Uterus (tissue), 4 donors: ENCODE data around the gene PLXNA3. TPM values are rescaled to one million over a fixed set of nuclear protein-coding genes. Genes with fewer than 3 reads are reported as not detected.

Experiments used
- DNase-seq, 2 donors: peaks; one replicate each; pipeline ENCODE4 v3.0.0-alpha.2; 2019 to 2020
- H3K27ac ChIP-seq, 2 donors: fragments of 200-600 bp; sonication (generic); 1 replicate in 1 of 2; 2 replicates in 1 of 2; pipeline ENCODE4 v1.5.1; 2016 to 2018
- H3K27me3 ChIP-seq, 2 donors: fragments of 200-600 bp; sonication (generic); one replicate each; pipeline ENCODE4 v1.5.1; 2018 to 2019; ENCODE audit warnings: control low read depth in 1 of 2
- H3K36me3 ChIP-seq, 2 donors: fragments of 200-600 bp; sonication (generic); one replicate each; pipeline ENCODE4 v1.5.1; 2019; ENCODE audit warnings: control low read depth in 1 of 2
- H3K4me1 ChIP-seq, 2 donors: fragments of 200-600 bp; sonication (generic); one replicate each; pipeline ENCODE4 v1.5.1; 2018 to 2019; ENCODE audit warnings: control low read depth in 1 of 2
- H3K4me3 ChIP-seq, 2 donors: fragments of 200-600 bp; sonication (generic); 1 replicate in 1 of 2; 2 replicates in 1 of 2; pipeline ENCODE4 v1.5.1; 2018 to 2019; ENCODE audit warnings: mild to moderate bottlenecking in 1 of 2
- H3K9me3 ChIP-seq, 2 donors: fragments of 200-600 bp; sonication (generic); one replicate each; pipeline ENCODE4 v1.5.1; 2019; ENCODE audit warnings: control low read depth in 1 of 2
- CTCF ChIP-seq, 4 experiments: fragments of 200-600 bp in 2 of 4; fragments of 450-650 bp in 2 of 4; sonication (generic) in 2 of 4; IDR thresholded peaks; one replicate each; pipeline ENCODE4 v1.5.1; 2016 to 2019; ENCODE audit warnings: antibody characterized with exemption in 4 of 4, mild to moderate bottlenecking in 2 of 4, moderate library complexity in 1 of 4
- POLR2A ChIP-seq, 2 donors: fragments of 450-650 bp; IDR thresholded peaks; one replicate each; pipeline ENCODE4 v1.6.1; 2016; ENCODE audit warnings: antibody characterized with exemption in 2 of 2, mild to moderate bottlenecking in 1 of 2, moderate library complexity in 1 of 2
- intact Hi-C: fragments of 100-400 bp; cut with DNase I; formaldehyde crosslinking; loops from one replicate; pipeline ENCODE4 v1.15.1; 2023; ENCODE audit warnings: low total_unique reads
- microRNA-seq: library from miRNA; unstranded; fragments of <30 nt; microRNA quantifications from one replicate; pipeline ENCODE4, GENCODE V29; 2016; ENCODE audit warnings: borderline microRNAs expressed, borderline replicate concordance
- small RNA-seq: library from RNA; depleted of rRNA; stranded (forward); fragments of <200 nt; gene quantifications from one replicate; pipeline ENCODE3, GENCODE V24; 2016
- total RNA-seq, 4 donors: library from RNA; depleted of rRNA in 3 of 4; stranded (reverse); fragments of >200 nt in 3 of 4; gene quantifications; one replicate each; pipeline versions ENCODE4 v1.1.0 to v1.2.4, GENCODE V29; 2014 to 2023
- donor health status: DM: yes; HTN: yes; CAD: no.

The PLXNA3 gene
- total RNA-seq, 4 donors from 2014 or later, result 2.1 to 102 (median 8.6) TPM

- H3K4me1 ChIP-seq, result no peaks in the 10 kb centered on the region
- TF ChIP-seq CTCF (IDR thresholded peaks at IDR 0.05) (peak; percentile 34 to 58 (median 52)), POLR2A (IDR thresholded peaks at IDR 0.05) (peak in 1 of 2 donors; percentile 14)
- H3K4me3 ChIP-seq, result peak overlapping the region in 1 of 2 donors; percentile 32
- H3K9me3 ChIP-seq, result no peaks in the 10 kb centered on the region
- intact Hi-C loops, result no loop called here
- peak; percentile 82 to 84 for DNase-seq
- H3K27me3 ChIP-seq, result no peaks in the 10 kb centered on the region
- peak overlapping the region; percentile 75 to 80 for H3K27ac ChIP-seq
- no peaks in the 10 kb centered on the region for H3K36me3 ChIP-seq
Measured at GRCh38 chrX:154526901-154527675, 69.0 kb downstream of the PLXNA3 start.

Small RNA genes lying within 50 kb of the gene (microRNA-seq; reads per million reads assigned to microRNA genes)
- not detected for gene MIR6858

Small RNA genes lying within 50 kb of the gene (small RNA-seq; reads per million reads assigned to genes)
- gene MIR6858, result not detected
- not detected for gene RN7SL697P

Other genes with a start within 250 kb of the PLXNA3 start
- not detected for gene OPN1MW2, start 238.5 kb upstream of the PLXNA3 start, total RNA-seq
- gene OPN1MW3, start 200.7 kb upstream of the PLXNA3 start, total RNA-seq, result not detected
- not detected for gene TEX28, start 163.2 kb upstream of the PLXNA3 start, total RNA-seq
- gene TKTL1, start 162.5 kb upstream of the PLXNA3 start, total RNA-seq, result under 1 TPM in 2 of 4 donors, not detected in 2; 0.07 to 0.98 TPM
- gene FLNA, start 83.6 kb upstream of the PLXNA3 start, total RNA-seq, result 1,000 to 10,000 TPM; 1,067 to 4,271 (median 2,911) TPM
- gene EMD, start 79.0 kb upstream of the PLXNA3 start, total RNA-seq, result 100 to 1,000 TPM in 1 of 4 donors, 10 to 100 TPM in 3; 13.6 to 118 (median 44.4) TPM
- 1,000 to 10,000 TPM; 2,407 to 9,172 (median 4,014) TPM for gene RPL10, start 59.9 kb upstream of the PLXNA3 start, total RNA-seq
- gene DNASE1L1, start 49.0 kb upstream of the PLXNA3 start, total RNA-seq, result 10 to 100 TPM; 10.2 to 31.8 (median 21.2) TPM
- 10 to 100 TPM; 15.3 to 62.3 (median 20.5) TPM for gene TAFAZZIN, start 46.7 kb upstream of the PLXNA3 start, total RNA-seq
- 10 to 100 TPM in 3 of 4 donors, 1 to 10 TPM in 1; 5.1 to 71.3 (median 42.1) TPM for gene ATP6AP1, start 29.6 kb upstream of the PLXNA3 start, total RNA-seq
- gene GDI1, start 21.1 kb upstream of the PLXNA3 start, total RNA-seq, result 100 to 1,000 TPM in 3 of 4 donors, 10 to 100 TPM in 1; 100.0 to 175 (median 135) TPM
- gene FAM50A, start 14.1 kb upstream of the PLXNA3 start, total RNA-seq, result 10 to 100 TPM; 16.4 to 48.8 (median 28.3) TPM
- 10 to 100 TPM in 2 of 4 donors, 1 to 10 TPM in 1, not detected in 1; 4.7 to 19.4 (median 13.1) TPM for gene LAGE3, start 21.0 kb downstream of the PLXNA3 start, total RNA-seq
- gene UBL4A, start 28.3 kb downstream of the PLXNA3 start, total RNA-seq, result 10 to 100 TPM; 14.7 to 36.3 (median 29.5) TPM
- gene SLC10A3, start 32.3 kb downstream of the PLXNA3 start, total RNA-seq, result 10 to 100 TPM in 3 of 4 donors, 1 to 10 TPM in 1; 9.1 to 62.8 (median 32.7) TPM
- 10 to 100 TPM in 2 of 4 donors, 1 to 10 TPM in 2; 5.1 to 55.9 (median 15.4) TPM for gene FAM3A, start 58.0 kb downstream of the PLXNA3 start, total RNA-seq
- 10 to 100 TPM; 15.5 to 69.6 (median 23.8) TPM for gene G6PD, start 88.6 kb downstream of the PLXNA3 start, total RNA-seq
- 10 to 100 TPM in 3 of 4 donors, 1 to 10 TPM in 1; 2.6 to 30.0 (median 18.3) TPM for gene IKBKG, start 89.3 kb downstream of the PLXNA3 start, total RNA-seq
- gene CTAG1A, start 126.9 kb downstream of the PLXNA3 start, total RNA-seq, result not detected
- under 1 TPM in 1 of 4 donors, not detected in 3; 0.46 TPM for gene CTAG1B, start 161.0 kb downstream of the PLXNA3 start, total RNA-seq
- gene CTAG2, start 195.3 kb downstream of the PLXNA3 start, total RNA-seq, result not detected